GM12874 (cell line): ENCODE results near the gene GAS6.

ENCODE experiments used
- CTCF ChIP-seq: IDR thresholded peaks from 2 replicates; pipeline ENCODE4 v1.5.1; 2011; ENCODE audit warnings: low read depth, mild to moderate bottlenecking, control low read depth, low read length, moderate library complexity; ENCODE audit not compliant: insufficient read depth

The GAS6 gene

DNA sequence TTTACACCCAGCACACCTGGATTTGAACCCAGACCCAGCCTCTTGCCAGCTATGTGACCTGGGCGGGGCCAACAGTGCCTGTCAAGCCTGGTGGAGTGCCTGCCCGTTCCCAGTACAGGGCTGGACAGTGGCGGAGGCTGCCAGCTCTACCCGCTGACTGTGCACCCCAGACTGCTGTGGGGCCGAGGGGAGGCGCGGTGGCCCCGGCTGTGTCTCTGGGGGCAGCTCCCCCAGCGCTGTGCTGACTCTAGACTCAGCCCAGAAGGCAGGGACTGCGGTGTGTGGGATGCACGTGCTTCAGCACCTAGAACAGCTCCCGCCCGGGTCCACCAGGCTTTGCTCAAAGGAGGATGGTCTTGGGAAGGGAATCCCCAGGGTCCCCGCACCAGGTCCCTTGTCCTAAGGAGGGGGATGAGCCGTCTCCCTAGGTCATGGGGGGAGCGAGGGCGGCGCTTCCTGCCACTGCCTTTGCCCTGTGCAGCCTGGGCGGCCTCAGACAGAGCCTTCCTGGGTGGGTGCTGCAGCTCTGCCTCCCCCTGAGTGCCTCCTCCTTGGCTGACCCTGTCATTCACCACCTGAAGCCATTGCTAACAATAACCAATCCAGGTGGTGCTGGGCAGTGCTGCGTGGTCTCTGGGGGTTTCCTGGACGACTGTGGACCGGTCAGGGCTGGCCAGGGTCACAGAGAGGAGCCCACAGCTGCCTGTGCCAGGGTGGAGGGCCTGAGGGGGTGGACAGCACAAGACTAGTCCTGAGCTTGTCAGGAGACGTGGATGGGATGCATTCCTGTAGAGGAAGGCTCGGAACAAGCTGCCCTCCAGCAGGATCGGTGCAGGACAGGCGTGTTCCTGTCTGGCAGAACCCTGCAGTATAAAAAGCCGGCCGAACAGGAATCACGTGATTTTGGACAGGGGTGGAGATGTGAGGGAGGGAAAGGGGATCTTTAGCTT, 86.3 kb downstream of the GAS6 start:
- TF ChIP-seq CTCF = no peak

DNA sequence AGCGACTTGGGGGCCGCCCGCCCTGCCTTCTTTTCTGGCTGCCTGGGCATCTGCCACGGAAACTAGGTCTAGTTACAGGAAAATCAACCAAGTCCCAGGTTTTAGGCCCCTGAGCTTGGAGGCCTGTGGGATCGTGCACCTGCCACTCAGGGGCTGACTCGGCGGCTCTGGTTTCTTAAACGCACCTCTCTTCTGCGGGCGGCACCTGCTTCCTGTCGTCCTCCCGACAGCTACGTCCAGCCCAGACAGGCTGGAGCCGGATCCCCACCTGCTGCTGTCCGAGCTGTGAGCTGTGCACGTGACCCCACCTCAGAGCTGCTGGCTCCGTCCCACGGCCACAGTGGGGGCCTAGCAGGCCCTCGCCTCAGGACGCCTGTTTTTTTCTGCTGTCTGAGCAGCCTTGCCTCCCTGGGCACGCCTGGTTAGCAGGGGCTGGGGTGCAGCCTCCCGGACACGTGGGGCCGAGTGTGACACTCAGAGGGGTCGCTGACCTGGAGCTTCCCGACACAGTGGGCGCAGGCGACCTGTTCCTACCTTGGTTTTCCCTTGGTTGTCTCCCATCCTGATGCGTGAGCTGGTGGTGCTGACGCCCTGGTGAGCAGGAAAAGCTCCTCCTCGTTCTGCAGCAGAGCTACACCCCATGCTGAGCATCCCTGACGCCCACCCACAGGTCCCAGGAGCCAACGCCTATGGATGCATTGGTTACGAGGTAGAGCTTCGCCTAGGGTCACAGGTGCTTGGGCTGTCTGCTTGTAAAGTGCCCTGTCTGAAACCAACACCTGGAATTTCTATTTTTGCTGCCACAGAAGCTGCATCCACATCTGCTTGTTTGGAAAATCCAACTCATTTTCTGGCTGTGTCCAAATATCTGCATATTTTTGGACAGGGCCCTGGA, 87.4 kb downstream of the GAS6 start:
- no peak for TF ChIP-seq CTCF

GRCh38 chr13:113775451-113776145, 88.3 kb downstream of the GAS6 start:
- no peak for TF ChIP-seq CTCF

GRCh38 chr13:113774177-113775107, 89.4 kb downstream of the GAS6 start:
- TF ChIP-seq CTCF = no peak

GRCh38 chr13:113771709-113772331, 92.1 kb downstream of the GAS6 start:
- TF ChIP-seq CTCF = no peak

GRCh38 chr13:113770937-113771336, 92.9 kb downstream of the GAS6 start:
- no peak for TF ChIP-seq CTCF
